Activated naive CD4-positive, alpha-beta T cell (primary cell): ENCODE results near the gene HPS4.

Experiments used
- DNase-seq, 4 experiments: peaks; one replicate each; lab custom pipeline; 2025; lab: John Stamatoyannopoulos, UW

The HPS4 gene

GRCh38 chr22:26496456-26496855, 12.9 kb upstream of the HPS4 start:
- no peak for DNase-seq

- no peak for DNase-seq
Measured at GRCh38 chr22:26494506-26494905, 10.9 kb upstream of the HPS4 start.

GRCh38 chr22:26492220-26492619, 8.6 kb upstream of the HPS4 start:
- DNase-seq, result no peak

- DNase-seq, result no peak
Measured at GRCh38 chr22:26489447-26490036, 6.0 kb upstream of the HPS4 start.

- no peak for DNase-seq
Measured at GRCh38 chr22:26487996-26488395, 4.4 kb upstream of the HPS4 start.

- DNase-seq, result no peak
Measured at GRCh38 chr22:26486394-26486793, 2.8 kb upstream of the HPS4 start.

- no peak for DNase-seq
Measured at GRCh38 chr22:26485806-26486390, 2.3 kb upstream of the HPS4 start.

- no peak for DNase-seq
Measured at GRCh38 chr22:26485013-26485412, 1.4 kb upstream of the HPS4 start.

- DNase-seq, result no peak
Measured at GRCh38 chr22:26484360-26484706, 750 bp upstream of the HPS4 start.

- no peak for DNase-seq
Measured at GRCh38 chr22:26483043-26483438, 542 bp downstream of the HPS4 start.

- DNase-seq, result no peak
Measured at GRCh38 chr22:26482161-26482560, 1.4 kb downstream of the HPS4 start.

GRCh38 chr22:26481694-26482093, 1.9 kb downstream of the HPS4 start:
- DNase-seq, result no peak

- DNase-seq, result no peak
Measured at GRCh38 chr22:26481112-26481693, 2.4 kb downstream of the HPS4 start.

- no peak for DNase-seq
Measured at GRCh38 chr22:26480611-26480932, 3.0 kb downstream of the HPS4 start.

GRCh38 chr22:26479792-26480610, 3.6 kb downstream of the HPS4 start:
- no peak for DNase-seq

GRCh38 chr22:26479043-26479791, 4.4 kb downstream of the HPS4 start:
- no peak for DNase-seq

- no peak for DNase-seq
Measured at GRCh38 chr22:26477341-26477731, 6.2 kb downstream of the HPS4 start.

- DNase-seq, result no peak
Measured at GRCh38 chr22:26476705-26477340, 6.8 kb downstream of the HPS4 start.

- no peak for DNase-seq
Measured at GRCh38 chr22:26474682-26475081, 8.9 kb downstream of the HPS4 start.

- DNase-seq, result no peak
Measured at GRCh38 chr22:26471522-26471921, 12.1 kb downstream of the HPS4 start.

- DNase-seq, result no peak
Measured at GRCh38 chr22:26470807-26471206, 12.8 kb downstream of the HPS4 start.

- no peak for DNase-seq
Measured at GRCh38 chr22:26466196-26466595, 17.4 kb downstream of the HPS4 start.
